OCI-M2 (cell line): ENCODE results near the gene RFT1.
A peak's percentile ranks its signal among the peaks of the same experiment; 100 is the strongest.
"Not testable (repeated sequence)": the region's sequence is repeated elsewhere in the genome, so short reads cannot be mapped to it uniquely, and the experiment has no call there.

Experiments
- DNase-seq: peaks from one replicate; lab custom pipeline; 2025; ENCODE audit not compliant: unreplicated experiment; lab: John Stamatoyannopoulos, UW

The RFT1 gene

GRCh38 chr3:53072653-53073552, 57.3 kb downstream of the RFT1 start:
- DNase-seq: peak; percentile 44

GRCh38 chr3:53071882-53072431, 58.3 kb downstream of the RFT1 start:
- no peak for DNase-seq

- DNase-seq: no peak
Observed at GRCh38 chr3:53069422-53070068, 60.7 kb downstream of the RFT1 start.

GRCh38 chr3:53068176-53068575, 62.1 kb downstream of the RFT1 start:
- DNase-seq: no peak

GRCh38 chr3:53067567-53067966, 62.7 kb downstream of the RFT1 start:
- no peak for DNase-seq

- DNase-seq: no peak
Observed at GRCh38 chr3:53065841-53066480, 64.3 kb downstream of the RFT1 start.

GRCh38 chr3:53062905-53063304, 67.3 kb downstream of the RFT1 start:
- no peak for DNase-seq

- no peak for DNase-seq
Observed at GRCh38 chr3:53056442-53056841, 73.8 kb downstream of the RFT1 start.

- DNase-seq: not testable (repeated sequence)
Observed at GRCh38 chr3:53054233-53054632, 76.0 kb downstream of the RFT1 start.

- DNase-seq: no peak
Observed at GRCh38 chr3:53051929-53052328, 78.3 kb downstream of the RFT1 start.

- DNase-seq: no peak
Observed at GRCh38 chr3:53049987-53050386, 80.2 kb downstream of the RFT1 start.

- peak; percentile 13 for DNase-seq
Observed at GRCh38 chr3:53046171-53047170, 83.8 kb downstream of the RFT1 start.

GRCh38 chr3:53045518-53046170, 84.6 kb downstream of the RFT1 start, which contains the start of gene SFMBT1:
TSS of gene SFMBT1 (minus strand) at chr3:53046073. CDS start at chr3:52969128, 76,945 bp downstream.
- no peak for DNase-seq

GRCh38 chr3:53044711-53045517, 85.3 kb downstream of the RFT1 start:
- no peak for DNase-seq

- DNase-seq: no peak
Observed at GRCh38 chr3:53044371-53044710, 85.9 kb downstream of the RFT1 start.

- DNase-seq: no peak
Observed at GRCh38 chr3:53043738-53044137, 86.5 kb downstream of the RFT1 start.

GRCh38 chr3:53042651-53043050, 87.6 kb downstream of the RFT1 start:
- DNase-seq: no peak

GRCh38 chr3:53040351-53040820, 89.8 kb downstream of the RFT1 start:
- no peak for DNase-seq

- no peak for DNase-seq
Observed at GRCh38 chr3:53039376-53039752, 90.9 kb downstream of the RFT1 start.
